ENCODE measurements around the gene SLC30A7. TPM values are rescaled to one million over a fixed set of nuclear protein-coding genes. Genes with fewer than 3 reads are reported as not detected.
A peak's percentile ranks its signal among the peaks of the same experiment; 100 is the strongest.

Gene SLC30A7
- total and polyA plus RNA-seq, 4 donors, result 6.0 to 38.9 (median 10.9) TPM

DNA sequence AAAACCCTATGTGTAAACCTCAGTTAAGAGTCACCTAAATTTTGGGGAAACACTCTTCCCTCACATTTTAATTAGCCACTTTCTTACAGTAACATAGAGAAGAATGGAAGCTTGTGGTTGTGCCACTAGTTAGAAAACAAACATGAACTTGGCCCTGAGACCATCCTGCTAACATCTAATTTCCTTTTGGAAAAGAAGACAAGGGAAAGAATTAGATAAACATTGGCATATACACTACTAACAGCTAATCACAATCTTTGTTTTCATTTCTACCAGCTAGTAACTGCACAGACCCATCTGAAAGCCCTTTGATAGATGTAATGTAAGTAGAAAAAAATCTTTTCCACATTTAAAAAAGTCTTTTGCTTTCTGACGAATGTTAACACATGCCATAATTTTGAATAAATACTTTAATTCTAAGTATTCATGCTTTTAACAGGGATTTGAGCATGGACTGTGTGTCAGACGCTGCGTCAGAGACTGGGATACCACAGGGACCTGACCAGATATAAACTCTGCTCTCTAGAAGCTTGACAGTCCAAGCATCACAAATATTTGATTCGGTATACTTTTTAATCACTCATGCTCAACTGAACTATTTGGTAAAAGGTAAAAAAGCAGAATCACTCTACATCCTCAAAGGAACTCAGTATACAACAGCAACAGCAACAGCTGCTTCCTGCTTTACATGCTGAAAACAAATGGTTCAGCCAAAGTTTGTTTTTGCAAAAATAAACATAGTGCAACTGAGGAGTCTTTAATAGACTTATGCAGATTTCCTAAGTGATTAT is 99.5 kb downstream of the SLC30A7 start:
- no peaks in the 10 kb centered on the region for H3K9me3 ChIP-seq (ENCODE audit: control insufficient read depth in 4 of 4, low read length in 3 of 4)
- no peak overlapping the region for H3K4me3 ChIP-seq (ENCODE audit: low read depth in 1 of 3, low read length in 3 of 3)
- no peaks in the 10 kb centered on the region for H3K27me3 ChIP-seq (ENCODE audit: control insufficient read depth in 4 of 4, insufficient read depth in 4 of 4, low read length in 3 of 4)
- H3K4me1 ChIP-seq (ENCODE audit: control insufficient read depth in 4 of 4, insufficient read depth in 4 of 4, low read length in 3 of 4), result peaks cover 0 to 5% (median 2%) of the 10 kb centered on the region in 4 donors
- TF ChIP-seq GABPA (IDR thresholded peaks at IDR 0.05 in 1 of 2, conservative IDR thresholded peaks at IDR 0.05 in 1 of 2), result no peak
- no peak for TF ChIP-seq RXRA (IDR thresholded peaks at IDR 0.05)
- TF ChIP-seq HNF4A (conservative IDR thresholded peaks at IDR 0.05), result peak; percentile 4 to 22
- no peak for TF ChIP-seq JUND (IDR thresholded peaks at IDR 0.05)
- TF ChIP-seq SP1 (IDR thresholded peaks at IDR 0.05), result no peak
- TF ChIP-seq, protein P1, sequence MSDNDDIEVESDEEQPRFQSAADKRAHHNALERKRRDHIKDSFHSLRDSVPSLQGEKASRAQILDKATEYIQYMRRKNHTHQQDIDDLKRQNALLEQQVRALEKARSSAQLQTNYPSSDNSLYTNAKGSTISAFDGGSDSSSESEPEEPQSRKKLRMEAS (IDR thresholded peaks at IDR 0.05), result no peak
- TF ChIP-seq FOXA1 (IDR thresholded peaks at IDR 0.05), result no peak
- DNase-seq (ENCODE audit: low spot score), result no peak
- peaks cover under 1 to 6% (median 2%) of the 10 kb centered on the region in 4 donors for H3K36me3 ChIP-seq (ENCODE audit: control insufficient read depth in 4 of 4, insufficient read depth in 3 of 4, low read depth in 1 of 4, low read length in 3 of 4)
- H3K27ac ChIP-seq (ENCODE audit: low read depth in 1 of 2, low read length in 2 of 2), result no peak overlapping the region
- 72% methylated on average over 4 of the region's 4 CpGs for WGBS
- H3K9ac ChIP-seq (ENCODE audit: low read depth in 1 of 2, low read length in 2 of 2), result no peak overlapping the region

DNA sequence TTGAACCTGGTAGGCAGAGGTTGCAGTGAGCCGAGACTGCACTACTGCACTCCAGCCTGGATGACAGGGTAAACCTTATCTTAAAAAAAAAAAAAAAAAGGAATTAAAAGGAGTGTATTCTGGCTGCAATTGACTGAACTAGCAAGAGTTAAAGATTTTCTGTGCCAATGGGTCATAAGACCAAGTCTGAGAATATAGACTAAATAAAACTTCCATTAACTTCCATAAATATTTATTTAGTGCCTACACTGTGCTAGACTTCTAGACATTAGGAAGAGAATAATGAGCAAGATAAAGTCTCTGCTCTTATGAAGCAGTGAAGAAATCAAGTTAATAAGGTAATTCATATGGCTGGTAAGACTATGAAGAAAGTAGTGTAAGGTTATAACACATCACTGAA is 102.5 kb downstream of the SLC30A7 start:
- H3K4me1 ChIP-seq (ENCODE audit: control insufficient read depth in 4 of 4, insufficient read depth in 4 of 4, low read length in 3 of 4), result peaks cover 0 to 5% (median 2%) of the 10 kb centered on the region in 4 donors
- peaks cover 0 to 9% (median 2%) of the 10 kb centered on the region in 4 donors for H3K36me3 ChIP-seq (ENCODE audit: control insufficient read depth in 4 of 4, insufficient read depth in 3 of 4, low read depth in 1 of 4, low read length in 3 of 4)
- no peaks in the 10 kb centered on the region for H3K9me3 ChIP-seq (ENCODE audit: control insufficient read depth in 4 of 4, low read length in 3 of 4)
- 92% methylated on average over 1 of the region's 1 CpG for WGBS
- H3K27ac ChIP-seq (ENCODE audit: low read depth in 1 of 2, low read length in 2 of 2), result no peak overlapping the region
- H3K27me3 ChIP-seq (ENCODE audit: control insufficient read depth in 4 of 4, insufficient read depth in 4 of 4, low read length in 3 of 4), result no peaks in the 10 kb centered on the region
- DNase-seq (ENCODE audit: low spot score), result no peak
- no peak overlapping the region for H3K4me3 ChIP-seq (ENCODE audit: low read depth in 1 of 3, low read length in 3 of 3)
- H3K9ac ChIP-seq (ENCODE audit: low read depth in 1 of 2, low read length in 2 of 2), result no peak overlapping the region
- TF ChIP-seq FOXA2 (IDR thresholded peaks at IDR 0.05), result no peak
- no peak for TF ChIP-seq GABPA (IDR thresholded peaks at IDR 0.05 in 1 of 2, conservative IDR thresholded peaks at IDR 0.05 in 1 of 2)
- no peak for TF ChIP-seq YY1 (IDR thresholded peaks at IDR 0.05)
- TF ChIP-seq, protein P2, sequence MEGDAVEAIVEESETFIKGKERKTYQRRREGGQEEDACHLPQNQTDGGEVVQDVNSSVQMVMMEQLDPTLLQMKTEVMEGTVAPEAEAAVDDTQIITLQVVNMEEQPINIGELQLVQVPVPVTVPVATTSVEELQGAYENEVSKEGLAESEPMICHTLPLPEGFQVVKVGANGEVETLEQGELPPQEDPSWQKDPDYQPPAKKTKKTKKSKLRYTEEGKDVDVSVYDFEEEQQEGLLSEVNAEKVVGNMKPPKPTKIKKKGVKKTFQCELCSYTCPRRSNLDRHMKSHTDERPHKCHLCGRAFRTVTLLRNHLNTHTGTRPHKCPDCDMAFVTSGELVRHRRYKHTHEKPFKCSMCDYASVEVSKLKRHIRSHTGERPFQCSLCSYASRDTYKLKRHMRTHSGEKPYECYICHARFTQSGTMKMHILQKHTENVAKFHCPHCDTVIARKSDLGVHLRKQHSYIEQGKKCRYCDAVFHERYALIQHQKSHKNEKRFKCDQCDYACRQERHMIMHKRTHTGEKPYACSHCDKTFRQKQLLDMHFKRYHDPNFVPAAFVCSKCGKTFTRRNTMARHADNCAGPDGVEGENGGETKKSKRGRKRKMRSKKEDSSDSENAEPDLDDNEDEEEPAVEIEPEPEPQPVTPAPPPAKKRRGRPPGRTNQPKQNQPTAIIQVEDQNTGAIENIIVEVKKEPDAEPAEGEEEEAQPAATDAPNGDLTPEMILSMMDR (IDR thresholded peaks at IDR 0.05; ENCODE audit: low read depth, low read length, missing input control), result no peak
- no peak for TF ChIP-seq NR2F2 (IDR thresholded peaks at IDR 0.05)
- TF ChIP-seq, protein P3, sequence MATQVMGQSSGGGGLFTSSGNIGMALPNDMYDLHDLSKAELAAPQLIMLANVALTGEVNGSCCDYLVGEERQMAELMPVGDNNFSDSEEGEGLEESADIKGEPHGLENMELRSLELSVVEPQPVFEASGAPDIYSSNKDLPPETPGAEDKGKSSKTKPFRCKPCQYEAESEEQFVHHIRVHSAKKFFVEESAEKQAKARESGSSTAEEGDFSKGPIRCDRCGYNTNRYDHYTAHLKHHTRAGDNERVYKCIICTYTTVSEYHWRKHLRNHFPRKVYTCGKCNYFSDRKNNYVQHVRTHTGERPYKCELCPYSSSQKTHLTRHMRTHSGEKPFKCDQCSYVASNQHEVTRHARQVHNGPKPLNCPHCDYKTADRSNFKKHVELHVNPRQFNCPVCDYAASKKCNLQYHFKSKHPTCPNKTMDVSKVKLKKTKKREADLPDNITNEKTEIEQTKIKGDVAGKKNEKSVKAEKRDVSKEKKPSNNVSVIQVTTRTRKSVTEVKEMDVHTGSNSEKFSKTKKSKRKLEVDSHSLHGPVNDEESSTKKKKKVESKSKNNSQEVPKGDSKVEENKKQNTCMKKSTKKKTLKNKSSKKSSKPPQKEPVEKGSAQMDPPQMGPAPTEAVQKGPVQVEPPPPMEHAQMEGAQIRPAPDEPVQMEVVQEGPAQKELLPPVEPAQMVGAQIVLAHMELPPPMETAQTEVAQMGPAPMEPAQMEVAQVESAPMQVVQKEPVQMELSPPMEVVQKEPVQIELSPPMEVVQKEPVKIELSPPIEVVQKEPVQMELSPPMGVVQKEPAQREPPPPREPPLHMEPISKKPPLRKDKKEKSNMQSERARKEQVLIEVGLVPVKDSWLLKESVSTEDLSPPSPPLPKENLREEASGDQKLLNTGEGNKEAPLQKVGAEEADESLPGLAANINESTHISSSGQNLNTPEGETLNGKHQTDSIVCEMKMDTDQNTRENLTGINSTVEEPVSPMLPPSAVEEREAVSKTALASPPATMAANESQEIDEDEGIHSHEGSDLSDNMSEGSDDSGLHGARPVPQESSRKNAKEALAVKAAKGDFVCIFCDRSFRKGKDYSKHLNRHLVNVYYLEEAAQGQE (IDR thresholded peaks at IDR 0.05), result no peak
- TF ChIP-seq, protein P1 (IDR thresholded peaks at IDR 0.05), result no peak
- no peak for TF ChIP-seq FOXA1 (IDR thresholded peaks at IDR 0.05)
- TF ChIP-seq TAF1 (conservative IDR thresholded peaks at IDR 0.05), result no peak
- TF ChIP-seq EGR1 (IDR thresholded peaks at IDR 0.05; ENCODE audit: low read depth in 2 of 2), result no peak
- no peak for TF ChIP-seq HNF4G (IDR thresholded peaks at IDR 0.05)
- TF ChIP-seq JUND (IDR thresholded peaks at IDR 0.05), result no peak
- TF ChIP-seq RXRA (IDR thresholded peaks at IDR 0.05), result no peak
- TF ChIP-seq ZBTB33 (IDR thresholded peaks at IDR 0.05), result no peak
- TF ChIP-seq HNF4A (conservative IDR thresholded peaks at IDR 0.05), result no peak
- TF ChIP-seq, protein P4, sequence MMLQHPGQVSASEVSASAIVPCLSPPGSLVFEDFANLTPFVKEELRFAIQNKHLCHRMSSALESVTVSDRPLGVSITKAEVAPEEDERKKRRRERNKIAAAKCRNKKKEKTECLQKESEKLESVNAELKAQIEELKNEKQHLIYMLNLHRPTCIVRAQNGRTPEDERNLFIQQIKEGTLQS (IDR thresholded peaks at IDR 0.05), result no peak
- TF ChIP-seq RAD21 (IDR thresholded peaks at IDR 0.05), result no peak

Data from liver (tissue), 9 donors.